KMS-11 (cell line): Measurements from ENCODE around the gene GRK5.
"Not testable (repeated sequence)": the region's sequence is repeated elsewhere in the genome, so short reads cannot be mapped to it uniquely, and the experiment has no call there.

ENCODE experiments used
- H2AFZ ChIP-seq: fragments of 200-600 bp; sonication (generic); 2 replicates; pipeline ENCODE4 v1.6.1; 2016; ENCODE audit warnings: antibody characterized with exemption, mixed run types, low read depth
- H3K27ac ChIP-seq: fragments of 200-600 bp; sonication (generic); 2 replicates; pipeline ENCODE4 v1.6.1; 2016; ENCODE audit warnings: mild to moderate bottlenecking, mixed run types
- H3K27me3 ChIP-seq: fragments of 200-600 bp; sonication (generic); 2 replicates; pipeline ENCODE4 v1.6.1; 2017; ENCODE audit warnings: mild to moderate bottlenecking, low read depth, mixed run types, moderate library complexity; ENCODE audit not compliant: insufficient read depth
- H3K36me3 ChIP-seq: fragments of 200-600 bp; sonication (generic); 2 replicates; pipeline ENCODE4 v1.6.1; 2017; ENCODE audit warnings: mild to moderate bottlenecking, mixed run types; ENCODE audit not compliant: insufficient read depth
- H3K4me1 ChIP-seq: fragments of 200-600 bp; sonication (generic); 2 replicates; pipeline ENCODE4 v1.6.1; 2016; ENCODE audit warnings: mild to moderate bottlenecking, low read depth, mixed run types; ENCODE audit not compliant: poor library complexity, severe bottlenecking
- H3K4me2 ChIP-seq: fragments of 200-600 bp; sonication (generic); 2 replicates; pipeline ENCODE4 v1.7.0; 2016; ENCODE audit warnings: mild to moderate bottlenecking, mixed run types
- H3K4me3 ChIP-seq: fragments of 200-600 bp; sonication (generic); IDR thresholded peaks from 2 replicates; pipeline ENCODE4 v1.6.1; 2017; ENCODE audit warnings: low read depth, low read length, mixed read lengths; ENCODE audit not compliant: insufficient read depth
- H3K79me2 ChIP-seq: fragments of 200-600 bp; sonication (generic); 2 replicates; pipeline ENCODE4 v1.6.1; 2016; ENCODE audit warnings: low read depth, mixed run types; ENCODE audit not compliant: insufficient read depth
- H3K9ac ChIP-seq: fragments of 200-600 bp; sonication (generic); 2 replicates; pipeline ENCODE4 v1.6.1; 2016; ENCODE audit warnings: mild to moderate bottlenecking, mixed run types
- H4K20me1 ChIP-seq: fragments of 200-600 bp; sonication (generic); 2 replicates; pipeline ENCODE4 v1.6.1; 2016; ENCODE audit warnings: mild to moderate bottlenecking, mixed run types; ENCODE audit not compliant: insufficient read depth
- CTCF ChIP-seq: fragments of 200-600 bp; sonication (generic); conservative IDR thresholded peaks from 2 replicates; pipeline ENCODE4 v1.6.1; 2017; ENCODE audit warnings: low read depth, mild to moderate bottlenecking, antibody characterized with exemption, low read length, moderate library complexity, mixed read lengths

GRK5 gene

GRCh38 chr10:119256897-119257296 is 49.5 kb downstream of the GRK5 start:
- H3K27ac ChIP-seq: no peak overlapping the region
- no peak overlapping the region for H3K9ac ChIP-seq
- no peak overlapping the region for H3K4me3 ChIP-seq
- H3K27me3 ChIP-seq: no peaks in the 10 kb centered on the region
- TF ChIP-seq CTCF: no peak
- H3K36me3 ChIP-seq: no peaks in the 10 kb centered on the region
- no peaks in the 10 kb centered on the region for H3K79me2 ChIP-seq
- no peaks in the 10 kb centered on the region for H4K20me1 ChIP-seq
- H2AFZ ChIP-seq: no peak overlapping the region
- no peaks in the 10 kb centered on the region for H3K4me1 ChIP-seq
- no peak overlapping the region for H3K4me2 ChIP-seq

GRCh38 chr10:119257899-119258419 is 50.6 kb downstream of the GRK5 start:
- TF ChIP-seq CTCF: no peak
- Histone ChIP-seq H4K20me1 (no peaks in the 10 kb centered on the region), H3K4me2 (no peak overlapping the region), H3K9ac (no peak overlapping the region), H2AFZ (no peak overlapping the region), H3K4me1 (no peaks in the 10 kb centered on the region), H3K4me3 (no peak overlapping the region), H3K79me2 (no peaks in the 10 kb centered on the region), H3K36me3 (no peaks in the 10 kb centered on the region), H3K27ac (no peak overlapping the region), H3K27me3 (no peaks in the 10 kb centered on the region)

- H3K27ac ChIP-seq: no peak overlapping the region
- no peak overlapping the region for H2AFZ ChIP-seq
- no peaks in the 10 kb centered on the region for H3K4me1 ChIP-seq
These were observed 52.0 kb downstream of the GRK5 start for GRCh38 chr10:119259345-119259744.

GRCh38 chr10:119261016-119261415 is 53.6 kb downstream of the GRK5 start:
- not testable (repeated sequence) for H3K79me2 ChIP-seq, H2AFZ ChIP-seq, H4K20me1 ChIP-seq

More at GRCh38 chr10:119259345-119259744, 52.0 kb downstream of the GRK5 start:
- Histone ChIP-seq H3K27me3 (no peaks in the 10 kb centered on the region), H3K79me2 (no peaks in the 10 kb centered on the region), H3K36me3 (no peaks in the 10 kb centered on the region), H3K9ac (no peak overlapping the region), H3K4me2 (no peak overlapping the region), H3K4me3 (no peak overlapping the region), H4K20me1 (no peaks in the 10 kb centered on the region)
- TF ChIP-seq CTCF: no peak

GRCh38 chr10:119263951-119264617 is 56.7 kb downstream of the GRK5 start:
- H3K36me3 ChIP-seq: no peaks in the 10 kb centered on the region
- no peaks in the 10 kb centered on the region for H3K27me3 ChIP-seq
- no peaks in the 10 kb centered on the region for H3K4me1 ChIP-seq
- H3K4me2 ChIP-seq: no peak overlapping the region
- no peak overlapping the region for H3K9ac ChIP-seq
- H3K79me2 ChIP-seq: no peaks in the 10 kb centered on the region
- TF ChIP-seq CTCF: no peak
- no peak overlapping the region for H3K4me3 ChIP-seq
- no peak overlapping the region for H2AFZ ChIP-seq
- no peaks in the 10 kb centered on the region for H4K20me1 ChIP-seq
- H3K27ac ChIP-seq: no peak overlapping the region

More at GRCh38 chr10:119261016-119261415, 53.6 kb downstream of the GRK5 start:
- H3K4me3 ChIP-seq, H3K27me3 ChIP-seq, H3K9ac ChIP-seq, H3K4me2 ChIP-seq, H3K36me3 ChIP-seq, H3K27ac ChIP-seq, H3K4me1 ChIP-seq: not testable (repeated sequence)
